ENCODE results near the gene LARP1B.
"Not testable (repeated sequence)": the region's sequence is repeated elsewhere in the genome, so short reads cannot be mapped to it uniquely, and the experiment has no call there.

Gene LARP1B

GRCh38 chr4:128068918-128069317 lies 7.8 kb downstream of the LARP1B start:
- Histone ChIP-seq H3K27me3 (ENCODE audit: low read depth, low read length) (no peaks in the 10 kb centered on the region), H3K36me3 (replicated peaks; ENCODE audit: low read depth, low read length) (no peaks in the 10 kb centered on the region), H3K79me2 (ENCODE audit: low read length) (peaks cover 93% of the 10 kb centered on the region), H3K4me2 (ENCODE audit: low read length) (no peak overlapping the region), H3K4me3 (ENCODE audit: low read length) (no peak overlapping the region), H4K20me1 (ENCODE audit: insufficient read depth, low read length) (peaks cover 21% of the 10 kb centered on the region), H2AFZ (ENCODE audit: low read depth, low read length) (no peak overlapping the region), H3K9ac (ENCODE audit: low read length) (no peak overlapping the region), H3K4me1 (ENCODE audit: low read length) (no peaks in the 10 kb centered on the region), H3K9me3 (ENCODE audit: insufficient read depth, low read length) (no peaks in the 10 kb centered on the region), H3K27ac (ENCODE audit: low read length) (no peak overlapping the region)
- TF ChIP-seq EZH2phosphoT487 (IDR thresholded peaks at IDR 0.05; ENCODE audit: low read depth), result no peak
- TF ChIP-seq CTCF (IDR thresholded peaks at IDR 0.05; ENCODE audit: low read depth, low read length), result peak; percentile 36

- Histone ChIP-seq H3K4me1 (ENCODE audit: low read length) (no peaks in the 10 kb centered on the region), H3K27me3 (ENCODE audit: low read depth, low read length) (no peaks in the 10 kb centered on the region), H3K9ac (ENCODE audit: low read length) (no peak overlapping the region), H3K4me2 (ENCODE audit: low read length) (no peak overlapping the region), H4K20me1 (ENCODE audit: insufficient read depth, low read length) (no peaks in the 10 kb centered on the region), H2AFZ (ENCODE audit: low read depth, low read length) (no peak overlapping the region), H3K4me3 (ENCODE audit: low read length) (no peak overlapping the region), H3K9me3 (ENCODE audit: insufficient read depth, low read length) (no peaks in the 10 kb centered on the region), H3K79me2 (ENCODE audit: low read length) (peaks cover 23% of the 10 kb centered on the region), H3K27ac (ENCODE audit: low read length) (no peak overlapping the region), H3K36me3 (replicated peaks; ENCODE audit: low read depth, low read length) (peaks cover 24% of the 10 kb centered on the region)
- no peak for TF ChIP-seq CTCF (IDR thresholded peaks at IDR 0.05; ENCODE audit: low read depth, low read length)
- no peak for TF ChIP-seq EZH2phosphoT487 (IDR thresholded peaks at IDR 0.05; ENCODE audit: low read depth)
These were observed 15.4 kb downstream of the LARP1B start for GRCh38 chr4:128076464-128076863.

DNA sequence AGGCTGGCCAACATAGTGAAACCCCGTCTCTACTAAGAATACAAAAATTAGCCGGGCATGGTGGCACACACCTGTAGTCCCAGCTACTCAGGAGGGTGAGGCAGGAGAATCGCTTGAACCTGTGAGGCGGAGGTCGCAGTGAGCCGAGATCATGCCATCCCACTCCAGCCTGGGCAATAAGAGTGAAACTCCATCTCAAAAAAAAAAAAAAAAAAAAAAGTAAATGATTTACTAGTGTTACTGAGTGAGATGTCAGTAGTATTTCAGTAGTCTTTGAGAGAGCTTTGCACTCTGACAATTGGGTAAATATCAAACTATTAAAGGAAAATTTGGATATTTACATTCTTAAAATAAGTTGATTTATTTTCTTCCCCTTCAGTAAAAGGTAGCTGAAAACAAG lies 34.2 kb downstream of the LARP1B start:
- H3K79me2 ChIP-seq (ENCODE audit: low read length); H3K27ac ChIP-seq (ENCODE audit: low read length); H3K4me3 ChIP-seq (ENCODE audit: low read length); H3K9me3 ChIP-seq (ENCODE audit: insufficient read depth, low read length); H3K9ac ChIP-seq (ENCODE audit: low read length); H3K4me2 ChIP-seq (ENCODE audit: low read length); H3K4me1 ChIP-seq (ENCODE audit: low read length); H2AFZ ChIP-seq (ENCODE audit: low read depth, low read length); H4K20me1 ChIP-seq (ENCODE audit: insufficient read depth, low read length); H3K27me3 ChIP-seq (ENCODE audit: low read depth, low read length): not testable (repeated sequence)
- peaks cover 22% of the 10 kb centered on the region for H3K36me3 ChIP-seq (replicated peaks; ENCODE audit: low read depth, low read length)

GRCh38 chr4:128107766-128108165 lies 46.7 kb downstream of the LARP1B start:
- Histone ChIP-seq H3K27me3 (ENCODE audit: low read depth, low read length) (no peaks in the 10 kb centered on the region), H3K4me1 (ENCODE audit: low read length) (no peaks in the 10 kb centered on the region), H4K20me1 (ENCODE audit: insufficient read depth, low read length) (no peaks in the 10 kb centered on the region), H3K27ac (ENCODE audit: low read length) (no peak overlapping the region), H3K9me3 (ENCODE audit: insufficient read depth, low read length) (no peaks in the 10 kb centered on the region), H3K4me2 (ENCODE audit: low read length) (no peak overlapping the region), H3K4me3 (ENCODE audit: low read length) (no peak overlapping the region), H2AFZ (ENCODE audit: low read depth, low read length) (no peak overlapping the region), H3K9ac (ENCODE audit: low read length) (no peak overlapping the region), H3K79me2 (ENCODE audit: low read length) (no peaks in the 10 kb centered on the region), H3K36me3 (replicated peaks; ENCODE audit: low read depth, low read length) (peaks cover 11% of the 10 kb centered on the region)
- no peak for TF ChIP-seq CTCF (IDR thresholded peaks at IDR 0.05; ENCODE audit: low read depth, low read length)

GRCh38 chr4:128123036-128123435 lies 61.9 kb downstream of the LARP1B start:
- TF ChIP-seq EZH2phosphoT487 (IDR thresholded peaks at IDR 0.05; ENCODE audit: low read depth), result no peak
- no peak for TF ChIP-seq CTCF (IDR thresholded peaks at IDR 0.05; ENCODE audit: low read depth, low read length)
- H3K27me3 ChIP-seq (ENCODE audit: low read depth, low read length), result no peaks in the 10 kb centered on the region
- H4K20me1 ChIP-seq (ENCODE audit: insufficient read depth, low read length), result no peaks in the 10 kb centered on the region
- H3K4me1 ChIP-seq (ENCODE audit: low read length), result no peaks in the 10 kb centered on the region
- no peak overlapping the region for H3K4me3 ChIP-seq (ENCODE audit: low read length)
- H2AFZ ChIP-seq (ENCODE audit: low read depth, low read length), result no peak overlapping the region
- H3K9me3 ChIP-seq (ENCODE audit: insufficient read depth, low read length), result no peaks in the 10 kb centered on the region
- H3K36me3 ChIP-seq (replicated peaks; ENCODE audit: low read depth, low read length), result peaks cover 37% of the 10 kb centered on the region
- no peak overlapping the region for H3K9ac ChIP-seq (ENCODE audit: low read length)
- no peak overlapping the region for H3K27ac ChIP-seq (ENCODE audit: low read length)
- no peak overlapping the region for H3K4me2 ChIP-seq (ENCODE audit: low read length)
- no peaks in the 10 kb centered on the region for H3K79me2 ChIP-seq (ENCODE audit: low read length)

Data from OCI-LY3 (cell line).